H1 (cell line): ENCODE results near the gene CD69. TPM values are rescaled to one million over a fixed set of nuclear protein-coding genes. Genes with fewer than 3 reads are reported as not detected.
"Not testable (repeated sequence)": the region's sequence is repeated elsewhere in the genome, so short reads cannot be mapped to it uniquely, and the experiment has no call there.

Experiments
- CTCF ChIA-PET: fragments of 300-600 bp; sonication (Branson Sonifier 250); formaldehyde crosslinking; loops from one replicate; lab custom pipeline; 2021; ENCODE audit not compliant: partially characterized antibody; lab: Charles Lee
- POLR2A ChIA-PET: fragments of 300-600 bp; sonication (Branson Sonifier 250); formaldehyde crosslinking; loops from one replicate; lab custom pipeline; 2021; ENCODE audit warnings: inconsistent platforms; ENCODE audit not compliant: partially characterized antibody; lab: Charles Lee
- DNase-seq, 2 experiments: peaks; one replicate each; pipeline versions ENCODE4 v3.0.0 to v3.0.0-alpha.2; 2010 to 2022; ENCODE audit warnings: low spot score in 2 of 2, low read depth in 1 of 2, mixed read lengths in 1 of 2
- FAIRE-seq: peaks from 2 replicates; lab custom pipeline; 2011; peaks lifted over from hg19 to GRCh38; lab: Jason Lieb, UNC
- H2AFZ ChIP-seq: 2 replicates; pipeline ENCODE4 v1.8.1; 2012; ENCODE audit warnings: low read length, inconsistent platforms
- H2AK5ac ChIP-seq: 2 replicates; pipeline ENCODE4 v1.6.1; 2013; ENCODE audit warnings: low read depth, low read length
- H2BK120ac ChIP-seq: replicated peaks from 2 replicates; pipeline ENCODE3; 2013; ENCODE audit warnings: low read depth, low read length, inconsistent platforms
- H2BK12ac ChIP-seq: 2 replicates; pipeline ENCODE4 v1.6.1; 2013; ENCODE audit warnings: low read depth, low read length
- H2BK15ac ChIP-seq: 2 replicates; pipeline ENCODE4 v1.6.1; 2013; ENCODE audit warnings: low read length
- H2BK20ac ChIP-seq: 2 replicates; pipeline ENCODE4 v1.6.1; 2013; ENCODE audit warnings: low read length
- H2BK5ac ChIP-seq: 2 replicates; pipeline ENCODE4 v1.6.1; 2013; ENCODE audit warnings: low read depth, low read length
- H3K14ac ChIP-seq: 2 replicates; pipeline ENCODE4 v1.6.1; 2013; ENCODE audit warnings: inconsistent platforms; ENCODE audit not compliant: insufficient read length
- H3K18ac ChIP-seq: 2 replicates; pipeline ENCODE4 v1.6.1; 2013; ENCODE audit warnings: low read length; ENCODE audit errors: extremely low read depth
- H3K23ac ChIP-seq: 2 replicates; pipeline ENCODE4 v1.6.1; 2013; ENCODE audit warnings: inconsistent platforms; ENCODE audit not compliant: insufficient read length
- H3K23me2 ChIP-seq: 2 replicates; pipeline ENCODE4 v1.6.1; 2013; ENCODE audit warnings: low read depth, low read length
- H3K27ac ChIP-seq: 2 replicates; pipeline ENCODE4 v1.6.1; 2011; ENCODE audit warnings: low read depth, low read length, inconsistent platforms
- H3K27me3 ChIP-seq, 4 experiments: replicated peaks in 1 of 4; 1 replicate in 1 of 4; 2 replicates in 3 of 4; pipeline versions ENCODE4 v1.6.1 to v1.8.1; 2011 to 2013; ENCODE audit warnings: low read length in 3 of 4, mild to moderate bottlenecking in 3 of 4, inconsistent platforms in 2 of 4, mixed read lengths in 2 of 4, moderate library complexity in 1 of 4; ENCODE audit not compliant: control insufficient read depth in 3 of 4, insufficient read depth in 3 of 4; ENCODE audit errors: extremely low read depth in 1 of 4
- H3K36me3 ChIP-seq, 4 experiments: 2 replicates each; pipeline versions ENCODE4 v1.6.1 to v1.8.1; 2011 to 2013; ENCODE audit warnings: mild to moderate bottlenecking in 4 of 4, low read length in 3 of 4, moderate library complexity in 2 of 4, control low read depth in 1 of 4, inconsistent platforms in 1 of 4; ENCODE audit not compliant: insufficient read depth in 4 of 4, control insufficient read depth in 2 of 4
- H3K4ac ChIP-seq: replicated peaks from 2 replicates; pipeline ENCODE3; 2013; ENCODE audit warnings: low read length, low read depth, mixed read lengths, inconsistent platforms; ENCODE audit not compliant: insufficient read length
- H3K4me1 ChIP-seq, 4 experiments: replicated peaks in 1 of 4; 1 replicate in 1 of 4; 2 replicates in 3 of 4; pipeline versions ENCODE4 v1.6.1 to v1.8.1; 2011 to 2013; ENCODE audit warnings: low read length in 3 of 4, inconsistent platforms in 2 of 4, mixed read lengths in 1 of 4; ENCODE audit not compliant: insufficient read depth in 4 of 4, control insufficient read depth in 3 of 4
- H3K4me2 ChIP-seq, 2 experiments: 2 replicates each; pipeline versions ENCODE4 v1.6.1 to v1.8.1; 2011 to 2013; ENCODE audit warnings: low read depth in 2 of 2, low read length in 2 of 2, control low read depth in 1 of 2, inconsistent platforms in 1 of 2, mild to moderate bottlenecking in 1 of 2; ENCODE audit not compliant: insufficient read depth in 1 of 2
- H3K4me3 ChIP-seq, 4 experiments: fragments of 200-600, 300-600 bp in 1 of 4; sonication (generic), shearing (Covaris generic), sonication (Bioruptor Twin) in 1 of 4; 2 replicates each; pipeline versions ENCODE4 v1.5.1 to v1.8.1; 2011 to 2016; ENCODE audit warnings: low read length in 4 of 4, low read depth in 3 of 4, control low read depth in 2 of 4, inconsistent platforms in 2 of 4, mild to moderate bottlenecking in 2 of 4, mixed read lengths in 1 of 4, moderate library complexity in 1 of 4; ENCODE audit not compliant: insufficient read depth in 2 of 4; ENCODE audit errors: extremely low read depth in 1 of 4
- H3K56ac ChIP-seq: replicated peaks from 2 replicates; pipeline ENCODE3; 2013; ENCODE audit warnings: low read depth, mild to moderate bottlenecking, mixed read lengths, low read length, inconsistent platforms; ENCODE audit not compliant: insufficient read length
- H3K79me1 ChIP-seq: 2 replicates; pipeline ENCODE4 v1.6.1; 2013; ENCODE audit warnings: low read depth, low read length, control low read depth
- H3K79me2 ChIP-seq, 2 experiments: 2 replicates each; pipeline versions ENCODE4 v1.6.1 to v1.8.1; 2012 to 2013; ENCODE audit warnings: low read length in 2 of 2, mild to moderate bottlenecking in 2 of 2, inconsistent platforms in 1 of 2; ENCODE audit not compliant: insufficient read depth in 2 of 2, control insufficient read depth in 1 of 2
- H3K9ac ChIP-seq, 4 experiments: replicated peaks in 1 of 4; 1 replicate in 1 of 4; 2 replicates in 3 of 4; pipeline versions ENCODE4 v1.6.1 to v1.8.1; 2011 to 2013; ENCODE audit warnings: low read depth in 3 of 4, low read length in 3 of 4, control low read depth in 2 of 4, mild to moderate bottlenecking in 2 of 4, moderate library complexity in 2 of 4, inconsistent platforms in 1 of 4; ENCODE audit errors: extremely low read depth in 1 of 4
- H3K9me3 ChIP-seq, 2 experiments: 2 replicates each; pipeline versions ENCODE4 v1.6.1 to v1.8.1; 2012 to 2013; ENCODE audit warnings: mild to moderate bottlenecking in 2 of 2, moderate library complexity in 2 of 2, control low read depth in 1 of 2, inconsistent platforms in 1 of 2, low read depth in 1 of 2, low read length in 1 of 2, mixed read lengths in 1 of 2; ENCODE audit not compliant: insufficient read depth in 2 of 2
- H4K20me1 ChIP-seq, 2 experiments: replicated peaks in 1 of 2; 2 replicates each; pipeline versions ENCODE3 to v1.8.1; 2011 to 2013; ENCODE audit warnings: inconsistent platforms in 2 of 2, low read length in 2 of 2, mild to moderate bottlenecking in 1 of 2; ENCODE audit not compliant: insufficient read depth in 2 of 2, control insufficient read depth in 1 of 2
- H4K5ac ChIP-seq: 2 replicates; pipeline ENCODE4 v1.6.1; 2013; ENCODE audit warnings: low read length, low read depth, mixed read lengths, inconsistent platforms; ENCODE audit not compliant: insufficient read length
- H4K8ac ChIP-seq: 2 replicates; pipeline ENCODE4 v1.8.0; 2013; ENCODE audit warnings: mild to moderate bottlenecking, moderate library complexity, low read length, inconsistent platforms; ENCODE audit not compliant: insufficient read depth; ENCODE audit errors: extremely low read depth
- H4K91ac ChIP-seq: replicated peaks from 2 replicates; pipeline ENCODE3; 2013; ENCODE audit warnings: low read length, mixed read lengths, inconsistent platforms; ENCODE audit not compliant: insufficient read length
- WGBS, 2 experiments: shearing (Covaris generic) in 1 of 2; methylation state at CpG; one replicate each; pipeline versions ENCODE4 v1.1.6 to v1.1.7; 2013 to 2015; ENCODE audit warnings: low lambda C conversion rate in 2 of 2, mixed read lengths in 2 of 2, inconsistent platforms in 1 of 2, low coverage in 1 of 2, missing lambda C conversion rate in 1 of 2; ENCODE audit not compliant: insufficient replicate concordance in 2 of 2, insufficient coverage in 1 of 2, insufficient read length in 1 of 2; ENCODE audit errors: extremely low coverage in 1 of 2, missing lambda C conversion rate in 1 of 2; 5-methylcytosine and 5-hydroxymethylcytosine counted together
- polyA plus RNA-seq, 7 experiments: library from polyadenylated mRNA; depleted of rRNA in 3 of 7; stranded (reverse) in 5 of 7; unstranded in 2 of 7; fragments of >200 nt in 5 of 7; fragments of 200-250 nt in 2 of 7; gene quantifications; 1 replicate in 5 of 7; 2 replicates in 1 of 7; 4 replicates in 1 of 7; pipeline versions ENCODE4 v1.2.1 to v1.2.3, GENCODE V29; 2011 to 2013; ENCODE audit warnings: missing spikeins in 2 of 7, mixed read lengths in 2 of 7
- total RNA-seq: library from RNA; stranded (reverse); fragmentation: NEBNext Ultra II Directional; extraction: Animal tissue kit (Norgen Biotek cat#: 25700); gene quantifications from 2 replicates; pipeline ENCODE4 v1.2.1, GENCODE V29; 2021

CD69 gene
- total and polyA plus RNA-seq, 2 of the 8 experiments (the other 6 are each of a cell fraction or from before 2014, with no cell fraction given) = not detected

DNA sequence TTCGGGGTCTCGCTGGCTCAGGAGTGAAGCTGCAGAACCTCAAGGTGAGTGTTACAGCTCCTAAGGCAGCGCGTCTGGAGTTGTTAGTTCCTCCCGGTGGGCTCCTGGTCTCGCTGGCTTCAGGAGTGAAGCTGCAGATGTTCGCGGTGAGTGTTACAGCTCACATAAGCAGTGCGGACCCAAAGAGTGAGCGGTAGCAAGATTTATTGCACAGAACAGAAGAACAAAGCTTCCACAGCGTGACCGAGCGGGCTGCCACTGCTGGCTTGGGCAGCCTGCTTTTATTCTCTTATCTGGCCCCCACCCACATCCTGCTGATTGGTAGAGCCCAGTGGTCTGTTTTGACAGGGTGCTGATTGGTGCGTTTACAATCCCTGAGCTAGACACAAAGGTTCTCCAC is 21.8 kb downstream of the CD69 start:
- not testable (repeated sequence) for H4K5ac ChIP-seq, H3K36me3 ChIP-seq, H3K23me2 ChIP-seq, DNase-seq, H3K4me2 ChIP-seq, H3K18ac ChIP-seq, H3K27ac ChIP-seq, H3K9me3 ChIP-seq, H3K27me3 ChIP-seq, H3K4me1 ChIP-seq, H2BK5ac ChIP-seq, H2AFZ ChIP-seq, H4K20me1 ChIP-seq, H2BK20ac ChIP-seq, FAIRE-seq, H2BK120ac ChIP-seq, H3K79me1 ChIP-seq, H3K56ac ChIP-seq, H3K4ac ChIP-seq, H3K14ac ChIP-seq, H4K8ac ChIP-seq, H2BK12ac ChIP-seq, H2BK15ac ChIP-seq, H3K9ac ChIP-seq, H3K4me3 ChIP-seq, H3K23ac ChIP-seq, H3K79me2 ChIP-seq, H2AK5ac ChIP-seq, H4K91ac ChIP-seq
- ChIA-PET POLR2A (interaction anchor here (1.1 kb wide), 1 partner anchor 91 kb away, joined by 3 read pairs; no protein-coding TSS in a partner anchor), CTCF (interaction anchor here (1.3 to 3.2 kb wide), 4 partner anchors 9 to 59 kb away, joined by 3 to 11 read pairs (median 4); no protein-coding TSS in a partner anchor)
- 95% methylated on average over 14 of the region's 14 CpGs; no CpG with 5 or more reads in 1 of the 2 experiments for WGBS, 2 experiments
